NCI-H82 treated with DMSO at 0.1 percent for 48 hours (cell line): ENCODE measurements around the gene EZH2.

Source experiments
- DNase-seq: peaks from one replicate; lab custom pipeline; 2025; ENCODE audit not compliant: unreplicated experiment; lab: John Stamatoyannopoulos, UW

The EZH2 gene

DNA sequence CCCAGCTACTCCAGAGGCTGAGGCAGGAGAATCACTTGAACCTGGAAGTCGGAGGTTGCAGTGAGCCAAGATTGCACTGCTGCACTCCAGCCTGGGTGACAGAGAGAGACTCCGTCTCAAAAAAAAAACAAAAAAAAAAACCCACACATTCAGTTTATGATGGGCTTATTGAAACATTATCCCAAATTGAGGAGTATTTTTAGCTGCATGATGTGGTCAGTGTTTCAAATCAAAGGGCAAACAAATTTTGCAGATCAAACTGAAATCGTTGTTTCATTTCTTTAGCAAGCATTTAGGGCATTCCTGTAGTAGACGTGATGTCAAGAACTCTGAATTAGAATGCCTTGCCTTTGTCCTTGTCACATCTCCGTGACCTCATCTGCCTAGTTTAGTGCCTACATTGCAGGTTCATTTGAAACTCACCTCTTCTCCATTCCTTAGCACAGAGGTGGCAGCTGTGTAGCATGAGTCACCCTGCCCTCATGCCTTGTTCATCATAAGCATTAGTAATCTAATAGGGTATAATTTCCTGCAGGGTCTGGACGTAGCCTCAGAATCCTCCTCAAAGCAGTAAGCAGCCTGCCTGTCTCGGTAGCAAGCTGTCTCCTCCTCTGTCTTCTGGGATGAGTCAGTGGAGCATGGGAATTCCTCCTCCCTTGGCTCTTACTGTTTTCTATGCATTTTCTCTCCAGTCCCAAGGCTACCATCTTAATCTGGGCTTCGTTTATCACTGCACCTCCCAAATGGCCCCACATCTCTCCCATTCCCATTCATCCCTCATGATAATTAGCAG, 111.6 kb downstream of the EZH2 start:
- no peak for DNase-seq

DNA sequence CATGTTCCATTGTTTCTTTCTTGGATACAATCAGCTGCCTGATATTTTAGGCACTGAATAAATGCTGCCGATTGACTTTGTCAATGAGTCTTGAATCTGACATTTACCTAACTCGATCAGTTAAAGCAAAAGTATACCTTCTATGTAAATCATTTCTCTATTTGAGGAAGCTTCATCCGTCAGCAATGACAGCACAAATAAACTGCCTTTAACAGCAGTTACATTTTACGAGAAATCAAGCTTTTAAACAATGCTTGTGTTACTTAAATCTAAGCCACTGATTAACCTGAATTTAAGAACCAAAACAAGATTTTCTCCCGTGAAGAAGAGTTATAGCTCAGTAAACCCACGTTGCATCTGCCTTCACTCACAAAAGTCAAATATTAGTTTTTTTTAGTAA, 114.1 kb downstream of the EZH2 start:
- DNase-seq, result no peak

DNA sequence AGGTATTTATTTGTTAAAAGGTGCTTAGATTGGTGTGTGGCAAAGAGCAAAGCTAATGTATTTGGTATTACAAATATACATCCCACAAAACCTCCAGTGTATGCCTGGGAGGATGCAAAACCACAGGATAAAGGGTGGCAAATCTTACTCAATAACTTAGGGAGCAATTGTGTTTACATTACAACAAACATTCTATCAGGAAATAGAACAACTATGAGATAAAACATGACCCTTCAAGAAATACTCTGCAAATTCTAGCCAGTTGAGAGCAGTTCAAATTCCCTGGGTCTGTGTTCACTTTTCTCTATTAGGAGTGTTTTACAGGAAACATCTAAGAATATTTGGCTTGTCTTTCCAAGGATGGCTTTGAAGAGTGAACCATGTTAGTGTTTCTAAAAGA, 120.5 kb downstream of the EZH2 start:
- DNase-seq, result no peak

GRCh38 chr7:148761499-148762278, 122.4 kb downstream of the EZH2 start:
- no peak for DNase-seq
